Activated naive CD4-positive, alpha-beta T cell treated with anti-CD3 and anti-CD28 coated beads, Interleukin-2, amount 50 U/mL, for 24 hours (primary cell): ENCODE measurements around the gene NOS1AP.
"Not testable (repeated sequence)": the region's sequence is repeated elsewhere in the genome, so short reads cannot be mapped to it uniquely, and the experiment has no call there.

ENCODE experiments used
- H3K27ac Mint-ChIP-seq: one replicate; pipeline ENCODE4 v1.8.0; 2021; ENCODE audit warnings: mild to moderate bottlenecking, mixed read lengths
- H3K27me3 Mint-ChIP-seq: one replicate; pipeline ENCODE4 v1.8.0; 2021; ENCODE audit warnings: mixed read lengths
- H3K36me3 Mint-ChIP-seq: one replicate; pipeline ENCODE4 v1.8.0; 2021; ENCODE audit warnings: mixed read lengths
- H3K4me1 Mint-ChIP-seq: one replicate; pipeline ENCODE4 v1.8.0; 2021; ENCODE audit warnings: mixed read lengths
- H3K4me3 Mint-ChIP-seq: one replicate; pipeline ENCODE4 v1.8.0; 2021; ENCODE audit warnings: mild to moderate bottlenecking, mixed read lengths
- H3K9me3 Mint-ChIP-seq: one replicate; pipeline ENCODE4 v1.8.0; 2021; ENCODE audit warnings: mixed read lengths

Gene NOS1AP

DNA sequence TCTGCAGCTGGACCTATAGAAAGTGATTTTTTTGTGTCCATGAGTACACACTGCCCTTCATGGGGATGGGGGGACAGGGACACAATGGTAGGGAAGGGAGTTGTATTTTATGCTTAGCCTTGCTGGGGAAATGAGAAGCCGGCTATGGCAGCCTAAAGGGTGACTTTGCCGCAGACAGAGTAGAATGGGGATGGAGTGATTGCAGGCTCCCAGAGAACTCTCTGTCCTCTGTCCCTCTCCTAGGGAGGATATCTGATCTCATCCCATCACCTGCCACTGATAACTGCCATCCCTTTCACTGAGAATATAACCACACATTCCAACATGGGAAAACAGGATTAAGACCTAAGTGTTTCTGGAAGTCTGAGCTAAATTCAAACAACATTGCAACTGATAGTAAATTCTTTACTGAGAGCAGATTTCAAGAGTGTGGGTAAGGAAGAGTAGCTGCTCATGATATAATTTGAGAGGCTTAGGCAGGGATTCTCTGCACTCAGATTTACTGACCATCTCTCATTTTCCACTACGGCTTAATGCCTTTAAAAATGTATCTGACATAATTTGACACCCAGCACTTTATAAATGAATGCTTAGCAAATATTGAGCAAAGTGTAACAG, 328.6 kb downstream of the NOS1AP start:
- no peaks in the 10 kb centered on the region for H3K36me3 Mint-ChIP-seq
- peaks cover 13% of the 10 kb centered on the region for H3K27me3 Mint-ChIP-seq
- no peaks in the 10 kb centered on the region for H3K4me1 Mint-ChIP-seq
- no peaks in the 10 kb centered on the region for H3K9me3 Mint-ChIP-seq
- H3K27ac Mint-ChIP-seq: no peak overlapping the region
- no peak overlapping the region for H3K4me3 Mint-ChIP-seq

DNA sequence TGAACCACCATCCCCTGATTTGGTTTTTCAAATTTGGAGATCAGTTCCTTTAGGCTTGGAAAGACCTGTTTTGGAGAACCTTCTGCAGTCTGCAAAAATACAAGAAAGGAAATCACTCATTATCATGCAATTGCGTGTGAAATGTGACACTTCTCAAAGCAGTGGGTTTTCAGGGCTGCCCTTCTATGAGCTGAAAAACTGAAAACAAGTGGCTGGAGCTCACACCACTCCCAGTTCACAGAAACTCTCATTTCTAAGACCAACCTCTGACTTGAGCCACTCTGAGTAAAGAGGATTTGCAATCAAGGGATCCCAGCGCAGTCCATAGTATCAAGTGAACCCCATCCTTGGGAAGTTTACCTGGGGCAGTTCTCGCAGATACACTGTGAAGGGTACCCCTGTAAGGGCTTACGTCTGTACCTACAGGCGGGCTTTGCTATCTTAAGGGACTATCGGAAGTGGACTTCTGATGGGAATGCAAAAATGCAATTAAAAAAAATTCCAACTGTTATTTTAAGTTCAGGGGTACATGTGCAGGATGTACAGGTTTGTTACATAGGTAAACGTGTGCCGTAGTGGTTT, 329.6 kb downstream of the NOS1AP start:
- Mint-ChIP-seq H3K9me3 (no peaks in the 10 kb centered on the region), H3K27me3 (peaks cover 12% of the 10 kb centered on the region), H3K4me1 (no peaks in the 10 kb centered on the region), H3K36me3 (no peaks in the 10 kb centered on the region), H3K4me3 (no peak overlapping the region), H3K27ac (no peak overlapping the region)

GRCh38 chr1:162400790-162401355, 331.4 kb downstream of the NOS1AP start:
- H3K4me1 Mint-ChIP-seq: no peaks in the 10 kb centered on the region
- peaks cover 11% of the 10 kb centered on the region for H3K27me3 Mint-ChIP-seq
- no peaks in the 10 kb centered on the region for H3K36me3 Mint-ChIP-seq
- H3K4me3 Mint-ChIP-seq: no peak overlapping the region
- no peak overlapping the region for H3K27ac Mint-ChIP-seq
- H3K9me3 Mint-ChIP-seq: no peaks in the 10 kb centered on the region

- H3K4me1 Mint-ChIP-seq: no peaks in the 10 kb centered on the region
- H3K27ac Mint-ChIP-seq: no peak overlapping the region
- H3K4me3 Mint-ChIP-seq: no peak overlapping the region
- H3K27me3 Mint-ChIP-seq: peaks cover 12% of the 10 kb centered on the region
- no peaks in the 10 kb centered on the region for H3K9me3 Mint-ChIP-seq
- H3K36me3 Mint-ChIP-seq: no peaks in the 10 kb centered on the region
Observed at GRCh38 chr1:162404550-162405160, 335.2 kb downstream of the NOS1AP start.

GRCh38 chr1:162405800-162406199, 336.3 kb downstream of the NOS1AP start:
- H3K27me3 Mint-ChIP-seq: peaks cover 12% of the 10 kb centered on the region
- H3K4me1 Mint-ChIP-seq: no peaks in the 10 kb centered on the region
- H3K4me3 Mint-ChIP-seq: no peak overlapping the region
- H3K36me3 Mint-ChIP-seq: no peaks in the 10 kb centered on the region
- no peak overlapping the region for H3K27ac Mint-ChIP-seq
- no peaks in the 10 kb centered on the region for H3K9me3 Mint-ChIP-seq

DNA sequence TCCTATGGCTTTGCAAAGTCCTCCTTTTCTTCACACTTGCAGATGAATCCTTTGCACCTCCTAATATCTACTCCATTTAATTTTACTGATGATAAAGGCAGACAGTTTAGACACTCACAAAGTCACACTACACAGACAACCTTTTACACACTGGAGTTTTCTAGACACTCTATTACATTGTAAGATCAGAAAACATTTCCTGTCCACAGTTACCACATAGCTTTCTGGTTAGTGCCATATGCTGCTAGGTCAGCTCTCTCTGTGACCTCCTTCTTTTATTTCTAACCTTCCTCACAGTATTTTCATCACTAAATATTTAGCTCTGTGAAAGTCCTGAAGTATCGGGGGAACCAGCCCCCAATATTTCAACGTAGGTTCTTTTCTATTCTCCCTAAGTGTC, 337.3 kb downstream of the NOS1AP start:
- no peak overlapping the region for H3K27ac Mint-ChIP-seq
- peak overlapping the region; percentile 37 for H3K4me3 Mint-ChIP-seq
- H3K36me3 Mint-ChIP-seq: no peaks in the 10 kb centered on the region
- peaks cover 16% of the 10 kb centered on the region for H3K27me3 Mint-ChIP-seq
- H3K9me3 Mint-ChIP-seq: no peaks in the 10 kb centered on the region
- no peaks in the 10 kb centered on the region for H3K4me1 Mint-ChIP-seq

GRCh38 chr1:162407539-162407938, 338.0 kb downstream of the NOS1AP start:
- Mint-ChIP-seq H3K9me3 (no peaks in the 10 kb centered on the region), H3K4me3 (peak overlapping the region; percentile 8), H3K27ac (no peak overlapping the region), H3K36me3 (no peaks in the 10 kb centered on the region), H3K27me3 (peaks cover 14% of the 10 kb centered on the region), H3K4me1 (no peaks in the 10 kb centered on the region)

GRCh38 chr1:162412002-162412401, 342.5 kb downstream of the NOS1AP start, which contains the start of gene SH2D1B:
Gene SH2D1B (minus strand): TSS chr1:162412136. CDS start chr1:162412016, 120 bp downstream.
- H3K9me3 Mint-ChIP-seq: no peaks in the 10 kb centered on the region
- peaks cover 16% of the 10 kb centered on the region for H3K27me3 Mint-ChIP-seq
- no peaks in the 10 kb centered on the region for H3K36me3 Mint-ChIP-seq
- no peak within 1 kb of the TSS for H3K27ac Mint-ChIP-seq
- H3K4me1 Mint-ChIP-seq: no peaks in the 10 kb centered on the region
- H3K4me3 Mint-ChIP-seq: peak within 1 kb of the TSS; percentile 73

DNA sequence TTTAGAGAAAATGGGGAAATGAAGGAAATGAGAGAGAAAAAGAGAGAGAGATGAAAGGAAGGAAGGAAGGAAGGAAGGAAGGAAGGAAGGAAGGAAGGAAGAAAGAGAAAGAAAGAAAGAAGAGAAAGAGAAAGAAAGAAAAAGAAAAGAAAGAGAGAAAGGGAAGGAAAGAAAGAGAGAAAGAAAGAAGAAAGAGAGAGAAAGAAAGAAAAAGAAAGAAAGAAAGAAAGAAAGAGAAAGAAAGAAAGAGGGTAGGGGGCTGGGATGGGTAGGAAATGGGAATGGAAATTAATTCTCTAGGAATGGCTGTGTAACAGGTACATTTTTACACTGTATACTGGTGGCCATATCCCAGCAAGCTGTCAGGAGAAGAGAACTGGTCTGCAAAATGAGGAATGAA, 346.7 kb downstream of the NOS1AP start:
- no peak overlapping the region for H3K4me3 Mint-ChIP-seq
- H3K27me3 Mint-ChIP-seq: peaks cover 13% of the 10 kb centered on the region
- no peaks in the 10 kb centered on the region for H3K4me1 Mint-ChIP-seq
- no peaks in the 10 kb centered on the region for H3K36me3 Mint-ChIP-seq
- H3K27ac Mint-ChIP-seq: no peak overlapping the region
- no peaks in the 10 kb centered on the region for H3K9me3 Mint-ChIP-seq

- H3K9me3 Mint-ChIP-seq: no peaks in the 10 kb centered on the region
- H3K4me3 Mint-ChIP-seq: no peak overlapping the region
- H3K4me1 Mint-ChIP-seq: no peaks in the 10 kb centered on the region
- H3K27ac Mint-ChIP-seq: no peak overlapping the region
- H3K36me3 Mint-ChIP-seq: no peaks in the 10 kb centered on the region
- H3K27me3 Mint-ChIP-seq: peaks cover 14% of the 10 kb centered on the region
Observed at GRCh38 chr1:162416909-162417308, 347.4 kb downstream of the NOS1AP start.

DNA sequence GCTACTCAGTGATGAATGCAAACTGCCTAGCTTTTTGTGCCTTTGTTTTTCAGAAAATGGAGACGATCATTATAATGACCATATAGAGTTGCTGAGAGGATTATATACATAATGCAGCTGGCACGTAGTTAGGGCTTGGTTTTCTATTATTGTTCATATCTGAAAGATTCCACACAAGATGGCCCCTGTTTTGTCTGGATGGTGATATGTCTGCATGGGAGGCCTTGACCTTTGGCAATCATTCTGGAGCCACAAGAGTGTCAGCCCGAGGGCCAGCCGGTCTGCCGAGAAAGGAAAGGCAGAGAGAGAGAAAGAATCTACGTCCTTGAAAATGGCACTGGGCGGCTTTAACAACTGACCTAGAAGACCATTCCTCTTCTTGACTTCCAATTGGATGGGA, 348.2 kb downstream of the NOS1AP start:
- H3K9me3 Mint-ChIP-seq: no peaks in the 10 kb centered on the region
- H3K36me3 Mint-ChIP-seq: no peaks in the 10 kb centered on the region
- peaks cover 15% of the 10 kb centered on the region for H3K27me3 Mint-ChIP-seq
- no peak overlapping the region for H3K27ac Mint-ChIP-seq
- H3K4me1 Mint-ChIP-seq: no peaks in the 10 kb centered on the region
- H3K4me3 Mint-ChIP-seq: no peak overlapping the region

- H3K27me3 Mint-ChIP-seq: peaks cover 16% of the 10 kb centered on the region
- not testable (repeated sequence) for H3K36me3 Mint-ChIP-seq, H3K4me3 Mint-ChIP-seq, H3K4me1 Mint-ChIP-seq, H3K27ac Mint-ChIP-seq, H3K9me3 Mint-ChIP-seq
Observed at GRCh38 chr1:162418584-162418983, 349.1 kb downstream of the NOS1AP start.

- H3K9me3 Mint-ChIP-seq, H3K4me3 Mint-ChIP-seq, H3K27ac Mint-ChIP-seq, H3K36me3 Mint-ChIP-seq, H3K4me1 Mint-ChIP-seq: not testable (repeated sequence)
- H3K27me3 Mint-ChIP-seq: peaks cover 20% of the 10 kb centered on the region
Observed at GRCh38 chr1:162419450-162419931, 350.0 kb downstream of the NOS1AP start.
